Inflammatory macrophage treated with lipopolysaccharide for 4 hours (primary cell): ENCODE measurements around the gene NXN.
A peak's percentile ranks its signal among the peaks of the same experiment; 100 is the strongest.
"Not testable (repeated sequence)": the region's sequence is repeated elsewhere in the genome, so short reads cannot be mapped to it uniquely, and the experiment has no call there.

Source experiments
- DNase-seq: peaks from one replicate; pipeline ENCODE4 v3.0.0-alpha.2; 2020

Gene NXN

DNA sequence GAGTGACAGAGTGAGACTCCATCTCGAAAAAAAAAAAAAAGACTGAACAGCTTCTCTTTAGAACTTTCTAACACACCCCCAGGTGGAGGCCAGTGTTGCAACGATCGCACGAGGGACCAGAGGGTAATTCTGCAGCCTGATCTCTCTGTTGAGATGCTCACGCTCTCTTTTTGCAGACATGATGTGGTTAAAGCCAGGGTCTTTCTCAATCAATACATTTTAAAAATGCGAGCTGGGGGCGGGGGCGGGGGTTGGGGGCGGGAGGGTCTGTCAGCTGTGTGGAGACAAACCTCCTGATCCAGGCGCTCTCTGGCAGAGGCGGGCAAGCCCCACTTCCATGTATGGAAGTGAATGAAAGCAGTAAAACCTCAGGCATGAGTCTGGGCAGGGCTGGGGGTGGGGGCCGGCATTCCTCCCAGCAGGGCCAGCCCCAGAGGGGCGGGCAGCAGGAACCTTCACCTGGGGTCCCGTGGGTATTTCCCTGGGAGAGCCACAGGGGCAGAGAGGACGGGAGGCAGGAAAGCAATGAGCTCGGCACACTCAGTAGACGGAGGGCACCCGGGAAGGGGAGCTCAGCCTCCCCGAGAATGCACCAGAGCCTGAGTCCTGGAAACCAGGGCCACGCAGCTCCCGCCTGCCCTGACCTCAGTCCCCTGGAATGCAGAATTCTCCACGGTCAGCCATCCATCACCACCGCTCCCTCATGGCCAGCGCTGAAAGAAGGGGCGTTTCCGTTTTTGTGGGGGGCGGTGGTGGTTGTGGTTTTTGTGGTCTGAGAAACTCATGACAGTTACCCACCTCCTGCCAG is 28.0 kb downstream of the NXN start:
- no peak for DNase-seq

DNA sequence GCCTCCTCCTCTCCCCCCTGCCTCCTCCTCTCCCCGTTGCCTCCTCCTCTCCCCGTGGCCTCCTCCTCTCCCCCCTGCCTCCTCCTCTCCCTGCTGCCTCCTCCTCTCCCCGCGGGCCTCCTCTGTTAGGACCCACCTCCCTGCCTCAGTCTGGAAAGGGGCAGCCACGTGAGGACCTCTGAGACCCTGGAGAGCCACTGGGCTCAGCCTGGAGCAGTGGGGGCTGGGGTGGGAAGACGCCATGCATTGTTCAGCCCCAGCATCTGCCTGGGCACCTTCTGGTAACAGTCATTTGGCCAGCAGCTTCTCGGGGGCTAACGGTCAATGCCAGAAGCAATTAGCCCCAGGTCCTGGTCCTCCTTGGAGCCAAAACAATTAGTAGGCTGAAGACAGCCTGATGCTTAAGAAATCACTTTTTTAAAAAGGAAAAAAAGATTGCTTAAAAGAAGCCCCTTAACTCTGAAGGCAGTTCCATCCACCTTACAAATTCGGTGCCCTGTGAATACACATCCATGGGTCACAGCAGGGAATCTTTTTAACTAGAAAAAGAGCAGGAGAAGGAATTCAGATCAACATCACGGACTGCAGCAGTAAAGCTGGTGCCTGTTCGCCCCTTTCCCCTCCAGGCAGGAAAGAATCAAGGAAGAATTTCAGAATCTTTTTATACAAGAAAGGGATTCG is 29.8 kb downstream of the NXN start:
- no peak for DNase-seq

DNA sequence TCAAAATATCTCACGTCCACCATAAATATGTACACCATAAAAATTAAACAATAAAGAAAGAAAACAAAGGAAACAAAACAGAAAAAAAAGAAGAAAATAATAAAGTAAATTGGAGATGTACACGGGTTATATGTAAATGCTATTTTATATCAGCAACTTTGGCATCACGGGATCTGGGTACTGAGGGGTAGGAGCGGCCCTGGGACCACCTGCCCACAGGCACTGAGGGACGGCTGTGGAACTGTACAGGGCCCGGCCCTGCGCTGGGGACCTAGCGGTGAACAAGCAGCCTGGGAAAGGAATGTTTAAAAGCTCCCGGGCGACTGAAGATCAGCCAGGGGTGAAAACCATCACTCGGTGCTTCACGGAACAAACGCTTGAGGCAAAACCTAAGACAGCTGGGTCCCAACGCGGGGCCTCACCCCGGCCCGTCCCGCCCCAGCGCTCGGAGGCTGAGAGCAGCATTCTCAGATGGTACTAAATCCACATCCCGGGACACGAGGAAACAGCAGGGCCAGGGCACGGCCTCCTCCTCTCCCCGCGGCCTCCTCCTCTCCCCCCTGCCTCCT is 31.2 kb downstream of the NXN start:
- DNase-seq, result no peak

DNA sequence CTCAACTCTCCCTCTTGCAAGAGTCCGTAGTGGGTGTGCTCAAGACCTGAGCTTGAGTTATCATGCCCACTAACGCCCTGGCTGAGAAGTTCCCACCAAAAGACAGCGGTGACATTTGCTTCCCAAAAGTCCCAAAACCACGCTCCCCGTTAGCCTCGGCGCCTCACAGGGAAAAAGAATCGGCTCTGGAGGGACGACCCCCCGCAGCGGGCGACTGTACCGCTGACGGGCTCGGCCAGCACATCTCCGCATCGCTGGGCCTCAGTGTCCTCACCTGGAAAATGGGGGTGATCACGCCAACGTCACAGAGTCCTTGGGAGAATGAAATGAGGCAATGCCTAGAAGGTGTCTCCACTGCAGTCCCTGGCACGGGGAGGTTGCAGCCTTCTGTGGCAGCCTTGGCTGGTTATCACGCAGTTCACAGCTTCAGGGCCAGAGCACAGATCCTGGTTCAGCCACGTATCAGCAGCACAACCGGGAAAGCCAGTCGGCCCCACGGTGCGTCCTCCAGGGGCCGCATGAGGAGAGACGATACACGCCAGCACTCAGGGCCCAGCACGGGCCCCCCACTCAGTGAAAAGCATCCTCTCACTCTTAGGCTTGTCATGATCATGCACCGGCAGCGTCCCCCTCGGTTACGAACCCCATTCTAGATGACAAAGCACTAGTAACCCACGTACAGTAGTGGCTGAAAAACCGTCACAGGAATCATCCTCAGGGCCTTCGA is 32.9 kb downstream of the NXN start:
- DNase-seq, result no peak

DNA sequence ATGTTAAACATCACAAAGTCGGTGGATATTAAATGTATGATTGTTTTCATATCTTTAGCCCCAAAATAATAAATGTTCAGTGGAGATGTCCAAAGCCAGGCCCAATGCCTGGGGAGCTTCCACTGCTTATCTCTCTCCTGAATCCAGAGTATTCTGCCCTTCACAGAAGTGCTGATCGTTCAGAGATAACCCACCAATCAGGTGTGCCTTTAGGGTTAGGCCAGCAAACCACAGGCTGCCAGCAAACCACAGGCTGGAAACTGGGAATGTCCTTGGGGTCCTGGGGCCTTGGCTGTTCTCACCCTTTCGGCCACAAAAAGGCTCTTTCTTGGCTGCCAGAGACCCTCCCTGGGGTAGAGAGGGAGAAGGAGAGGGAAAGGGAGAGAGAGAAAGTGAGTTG is 33.9 kb downstream of the NXN start:
- no peak for DNase-seq

DNA sequence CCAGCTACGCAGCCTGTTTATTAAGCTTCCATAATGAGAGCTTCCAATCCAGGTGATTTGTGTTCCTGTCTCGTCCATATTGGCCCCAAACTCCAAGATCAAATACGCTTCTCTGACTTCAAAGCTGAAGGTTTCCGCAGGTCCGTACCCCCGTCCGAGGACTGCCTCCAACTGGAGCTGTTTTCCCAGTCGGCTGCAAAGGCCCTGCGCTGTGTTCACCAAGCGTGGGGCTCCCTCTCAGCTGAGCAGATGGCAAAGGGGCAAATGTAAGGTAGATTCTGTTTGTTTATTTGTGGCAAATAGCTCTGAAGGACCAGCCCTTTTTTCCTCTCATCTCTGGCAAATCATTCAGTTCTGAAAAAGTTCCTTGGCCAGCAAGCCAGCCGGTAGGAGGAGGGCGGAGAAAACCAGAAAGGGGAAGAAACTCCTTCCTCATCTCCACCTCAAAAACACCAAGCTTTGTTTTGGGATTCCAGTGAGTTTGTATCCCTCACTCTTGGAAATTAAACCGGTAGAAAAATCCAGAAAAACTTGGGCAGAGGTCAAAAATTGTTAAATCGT is 35.2 kb downstream of the NXN start:
- DNase-seq, result peak; percentile 12

DNA sequence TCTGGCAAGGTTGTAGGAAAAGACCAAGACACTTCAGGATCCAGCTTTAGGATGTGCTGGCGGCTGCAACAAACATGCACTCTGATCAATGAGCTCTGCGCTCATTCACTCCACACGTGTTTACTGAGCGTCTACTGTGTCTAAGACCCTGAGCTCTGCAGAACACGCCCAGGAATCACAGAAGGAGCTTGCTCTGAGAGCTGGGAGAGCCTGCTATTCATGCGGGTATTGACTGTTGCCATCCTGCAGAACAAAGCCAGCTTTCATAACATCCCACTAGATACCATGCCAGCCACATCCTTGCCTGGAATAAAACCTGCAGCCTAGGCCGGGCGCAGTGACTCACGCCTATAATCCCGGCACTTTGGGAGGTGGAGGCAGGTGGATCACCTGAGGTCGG is 44.1 kb downstream of the NXN start:
- DNase-seq, result no peak

DNA sequence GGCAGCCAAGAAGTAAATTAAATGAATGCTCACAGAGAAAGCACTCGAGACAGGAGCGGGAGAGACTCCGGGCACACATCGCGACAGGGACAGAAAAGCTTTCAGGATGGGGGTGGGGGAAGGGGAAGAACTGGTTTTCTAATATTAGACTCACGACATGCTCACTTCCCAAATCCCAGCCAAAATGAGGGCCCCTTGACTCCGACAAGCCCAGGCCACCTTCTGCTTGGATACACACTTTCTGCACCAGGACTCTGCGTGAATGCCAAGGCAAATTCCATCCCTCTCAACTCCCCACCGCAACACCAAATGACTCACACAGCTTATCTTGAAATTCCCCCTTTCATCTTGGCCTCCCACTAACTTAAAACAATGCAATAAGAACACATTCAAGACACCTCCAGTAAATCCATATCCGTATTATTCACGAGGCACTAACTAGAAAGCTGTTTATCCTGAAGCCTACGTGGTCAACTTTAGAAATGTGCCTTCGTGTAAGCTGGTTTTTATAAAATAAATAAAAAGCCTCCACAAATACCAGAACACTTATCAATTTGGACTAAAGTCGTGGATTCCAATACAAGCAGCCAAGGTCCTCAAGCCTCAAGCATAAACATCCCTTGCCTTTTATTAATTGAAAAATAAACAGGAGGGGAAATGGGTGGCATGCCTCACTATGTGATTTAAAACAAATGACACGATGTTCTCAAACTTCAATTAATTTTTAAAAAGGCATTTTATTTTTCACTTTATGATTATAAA is 46.1 kb downstream of the NXN start:
- DNase-seq, result no peak

DNA sequence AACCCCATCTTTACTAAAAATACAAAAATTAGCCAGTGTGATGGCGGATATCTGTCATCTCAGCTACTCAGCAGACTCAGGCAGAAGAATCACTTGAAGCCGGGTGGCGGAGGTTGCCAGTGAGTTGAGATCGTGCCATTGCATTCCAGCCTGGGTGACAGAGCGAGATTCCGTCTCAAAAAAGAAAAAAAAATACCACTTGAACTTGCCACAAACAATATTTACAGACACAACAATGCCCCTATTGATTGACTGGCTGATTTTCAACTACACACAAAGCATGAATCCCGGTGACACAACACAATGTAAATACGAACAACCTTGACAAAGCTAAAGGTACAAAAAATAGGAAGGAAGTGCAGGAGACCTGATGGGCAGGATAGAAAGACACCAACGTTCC is 49.3 kb downstream of the NXN start:
- DNase-seq, result no peak

DNA sequence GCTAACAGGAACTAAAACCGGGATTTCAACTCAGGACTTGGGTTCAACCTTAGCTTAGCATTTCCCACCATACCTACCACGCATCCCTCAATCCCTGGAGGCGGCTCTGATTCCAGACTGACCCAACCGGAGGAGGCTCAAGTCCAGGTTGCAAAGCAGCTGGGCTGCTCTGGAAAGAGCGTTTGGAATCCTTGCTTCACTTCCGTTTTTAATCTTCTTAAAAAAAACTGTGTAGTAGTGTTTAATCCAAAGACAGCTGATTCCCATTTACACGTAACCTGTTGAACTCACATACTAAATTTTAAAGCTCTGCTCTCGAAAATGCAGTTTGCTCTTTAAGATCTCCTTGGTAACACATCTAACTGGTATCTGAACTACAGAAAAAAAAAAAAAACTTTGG is 50.0 kb downstream of the NXN start:
- DNase-seq, result no peak

DNA sequence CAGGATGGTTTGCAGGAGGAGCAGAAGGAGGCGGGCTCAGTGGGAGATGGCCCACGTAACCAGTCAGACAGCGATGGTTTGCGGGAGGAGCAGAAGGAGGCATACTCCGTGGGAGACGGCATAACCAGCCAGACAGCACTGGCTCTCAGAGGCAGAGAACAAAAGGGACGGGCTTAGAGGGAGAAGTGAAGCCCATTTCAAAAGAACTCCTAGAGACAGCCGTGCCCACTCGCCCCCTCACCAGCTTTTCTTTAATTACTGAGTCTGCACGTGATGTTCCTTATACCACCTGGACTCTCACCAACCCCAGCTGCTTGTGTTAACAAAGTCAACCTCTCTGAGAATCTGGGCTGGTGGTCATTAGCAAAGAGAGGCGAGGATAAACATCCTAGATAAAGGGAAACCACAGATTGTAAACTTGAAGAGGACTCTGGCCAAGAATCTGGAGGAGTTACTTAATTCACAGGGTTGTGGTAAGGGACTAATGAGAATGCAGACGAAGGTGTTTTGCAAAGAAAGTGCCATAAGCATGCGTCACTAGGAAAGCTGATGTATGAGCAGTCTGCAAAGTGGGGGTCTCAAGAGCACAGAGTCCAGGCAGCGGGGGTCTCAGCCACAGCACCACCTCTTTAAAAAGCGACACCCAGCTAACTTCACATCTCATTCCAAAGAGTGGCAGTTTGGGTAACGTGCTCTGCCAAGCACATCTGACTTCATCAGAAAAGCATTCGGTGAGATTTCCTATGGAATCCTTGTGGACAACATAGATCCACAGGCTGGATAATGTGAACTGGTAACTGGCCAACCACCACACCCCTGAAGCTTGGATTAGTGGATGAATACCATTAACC is 51.7 kb downstream of the NXN start:
- DNase-seq, result no peak

DNA sequence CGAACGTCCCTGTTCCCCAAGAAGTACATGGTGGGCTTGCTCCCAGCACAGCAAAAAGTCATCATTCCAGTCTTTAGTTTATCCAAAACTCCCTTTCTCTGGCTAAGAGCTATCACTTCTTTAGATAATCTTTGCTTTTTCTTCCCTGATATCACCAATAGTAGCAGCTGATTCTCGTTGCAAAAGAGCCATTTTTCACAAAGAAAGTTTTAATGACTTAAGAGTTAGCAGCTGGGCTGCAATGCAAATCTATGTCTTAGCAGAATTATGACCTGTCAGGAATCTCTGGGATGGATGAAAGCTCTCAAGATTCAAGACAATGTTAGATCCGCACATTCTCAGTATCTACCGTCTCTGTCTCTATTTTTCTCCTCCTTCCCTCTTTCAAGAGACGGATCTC is 53.8 kb downstream of the NXN start:
- no peak for DNase-seq

DNA sequence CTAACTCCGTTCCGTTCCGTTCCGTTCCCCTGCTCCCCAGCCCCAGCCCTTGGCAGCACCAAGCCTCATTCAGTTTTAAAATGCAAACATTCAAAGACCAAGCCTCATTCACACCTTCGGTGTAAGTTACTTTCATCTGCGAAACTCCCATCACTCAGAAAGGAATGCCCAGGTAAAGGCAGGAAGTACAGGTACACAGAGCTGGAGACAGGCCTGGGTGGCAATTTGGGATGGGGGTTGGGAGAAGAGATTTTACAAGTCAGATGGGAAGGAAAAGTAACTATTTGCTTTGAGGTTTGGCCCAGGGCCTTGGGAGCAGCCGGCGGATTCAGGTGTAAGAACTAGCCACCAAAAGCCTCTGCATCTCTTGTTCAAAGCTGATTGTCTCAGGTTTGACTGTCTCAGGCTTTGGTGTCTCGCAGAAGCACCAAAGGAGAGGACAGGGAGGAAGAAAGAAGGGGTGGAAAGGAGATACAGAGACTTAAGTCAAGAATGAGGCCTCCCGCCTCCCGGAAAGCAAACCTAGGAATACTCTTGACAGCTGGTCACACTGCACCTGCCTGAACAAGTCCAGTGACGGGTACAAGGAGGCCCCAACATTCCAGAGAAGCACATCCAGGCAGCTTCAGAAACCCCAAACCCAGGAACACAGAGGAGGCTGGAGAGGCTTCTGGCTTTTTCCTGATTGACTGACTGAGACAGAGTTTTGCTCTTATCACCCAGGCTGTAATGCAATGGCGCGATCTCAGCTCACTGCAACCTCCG is 54.7 kb downstream of the NXN start:
- DNase-seq, result no peak

DNA sequence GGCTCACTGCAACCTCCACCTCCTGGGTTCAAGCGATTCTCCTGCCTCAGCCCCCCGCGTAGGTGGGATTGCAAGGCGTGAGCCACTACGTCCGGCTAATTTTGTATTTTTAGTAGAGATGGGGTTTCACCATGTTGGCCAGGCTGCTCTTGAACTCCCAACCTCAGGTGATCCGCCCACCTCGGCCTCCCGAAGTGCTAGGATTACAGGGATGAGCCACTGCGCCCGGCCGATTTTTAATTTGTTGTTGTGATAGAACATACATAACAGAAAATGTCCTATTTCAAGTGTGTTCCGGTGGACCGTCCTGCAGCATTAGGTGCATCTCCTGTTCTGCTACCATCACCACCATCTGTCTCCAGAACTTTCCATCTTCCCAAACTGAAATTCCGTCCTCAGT is 55.3 kb downstream of the NXN start:
- DNase-seq, result not testable (repeated sequence)

DNA sequence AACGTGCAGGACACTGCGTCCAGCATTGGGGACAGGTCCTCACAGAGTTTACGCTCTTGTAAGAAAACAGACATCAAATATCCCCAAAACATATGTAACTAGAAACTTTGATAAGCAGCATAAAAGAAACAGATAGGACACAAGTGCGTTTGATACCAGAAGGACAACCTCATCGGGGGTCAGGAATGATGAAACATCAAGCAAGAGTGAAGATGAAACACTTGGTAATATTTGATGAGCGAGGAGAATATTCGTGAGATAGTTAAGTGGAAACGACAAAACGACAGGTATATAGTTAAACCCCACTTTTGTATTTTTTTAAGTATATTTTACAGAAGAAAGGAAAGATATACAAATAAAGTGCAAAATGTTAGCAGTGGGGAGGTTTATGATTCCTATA is 55.9 kb downstream of the NXN start:
- no peak for DNase-seq

DNA sequence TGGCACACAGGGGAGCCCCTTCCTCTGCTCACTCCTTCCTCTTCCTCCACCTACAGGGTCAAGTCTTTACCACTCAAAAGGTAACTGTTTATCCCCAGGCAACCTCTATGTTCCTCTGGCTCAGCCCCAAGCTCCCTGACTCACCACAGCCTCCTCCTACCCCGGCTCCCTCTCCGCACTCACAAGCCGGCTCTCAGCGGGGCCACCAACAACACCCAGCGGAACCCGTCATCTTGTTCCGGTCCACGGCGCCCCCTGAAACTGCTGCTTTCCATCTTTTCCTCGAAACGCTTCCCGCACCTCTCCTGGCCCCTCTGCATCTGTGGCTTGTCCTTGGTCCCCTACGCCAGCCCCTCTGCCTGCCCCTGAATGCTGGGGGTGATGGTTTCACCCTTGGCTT is 58.4 kb downstream of the NXN start:
- no peak for DNase-seq

DNA sequence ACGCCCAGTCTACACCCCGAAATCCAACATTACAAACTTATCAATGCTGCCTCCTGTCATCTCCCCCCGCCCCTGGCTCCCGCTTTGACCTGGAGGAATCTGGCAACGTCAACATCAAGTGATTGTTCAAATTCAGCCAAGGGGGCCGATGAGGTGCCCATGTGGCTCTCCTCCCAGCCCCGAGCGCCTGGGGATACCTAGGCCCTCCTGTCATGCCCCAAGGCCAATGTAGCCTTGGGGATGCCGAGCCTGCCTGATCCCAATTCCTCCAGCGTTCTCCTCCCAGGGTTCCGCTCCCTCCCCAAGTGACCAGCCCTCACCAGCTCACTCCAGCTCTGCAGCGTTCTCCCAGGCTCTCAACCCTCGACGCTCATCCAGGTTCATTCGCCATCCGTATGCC is 59.4 kb downstream of the NXN start:
- DNase-seq, result no peak

DNA sequence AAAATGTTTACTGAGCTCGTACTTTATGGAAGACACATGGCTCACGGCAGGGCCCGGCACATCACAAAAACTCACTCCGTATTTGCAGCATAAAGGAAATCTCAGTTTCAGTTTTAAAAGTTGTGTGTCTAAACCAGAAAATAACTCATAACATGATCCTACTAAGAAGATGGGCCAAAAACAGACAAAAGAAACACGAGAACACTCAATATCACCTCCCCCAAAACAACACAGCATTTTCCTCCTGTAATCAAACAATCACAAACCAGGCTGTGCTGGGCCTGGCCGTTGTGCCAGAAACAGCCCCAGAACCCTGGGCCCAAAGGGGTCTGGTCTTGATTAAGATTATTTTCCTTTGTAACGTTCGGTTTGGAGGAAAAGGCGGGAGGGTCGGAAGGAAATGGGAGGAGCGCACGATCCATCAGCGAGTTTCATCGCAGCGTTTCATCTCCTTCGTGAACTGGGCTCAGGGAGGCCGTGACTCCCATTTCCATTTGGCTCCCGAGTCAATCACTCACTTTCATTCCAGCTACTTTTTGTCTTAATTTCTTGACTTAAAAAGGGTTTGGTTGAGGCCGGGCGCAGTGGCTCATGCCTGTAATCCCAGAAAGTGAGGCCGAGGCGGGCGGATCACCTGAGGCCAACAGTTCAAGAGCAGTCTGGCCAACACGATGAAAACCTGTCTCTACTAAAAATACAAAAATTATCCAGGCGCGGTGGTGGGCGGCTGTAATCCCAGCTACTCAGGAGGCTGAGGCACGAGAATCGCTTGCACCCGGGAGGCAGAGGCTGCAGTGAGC is 61.4 kb downstream of the NXN start:
- no peak for DNase-seq

DNA sequence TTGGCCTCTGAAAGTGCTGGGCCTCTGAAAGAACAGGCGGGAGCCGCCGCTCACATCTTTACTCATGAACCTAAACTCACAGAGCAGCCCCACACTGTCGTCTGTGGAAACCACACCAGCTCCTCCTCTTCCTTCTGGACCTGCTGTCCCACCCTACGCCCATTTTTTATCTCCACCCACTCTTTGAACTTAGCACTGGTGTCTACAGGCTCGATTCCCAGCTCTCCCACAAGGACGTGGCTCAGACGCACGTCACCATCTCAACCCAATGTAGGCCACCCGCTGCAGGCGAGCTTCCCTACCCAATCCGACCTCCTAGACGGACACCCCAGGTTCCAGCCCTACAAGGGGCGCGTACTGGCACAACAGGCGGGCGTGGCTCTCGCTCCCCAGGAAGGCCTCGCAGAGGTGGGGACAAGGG is 62.2 kb downstream of the NXN start:
- no peak for DNase-seq

DNA sequence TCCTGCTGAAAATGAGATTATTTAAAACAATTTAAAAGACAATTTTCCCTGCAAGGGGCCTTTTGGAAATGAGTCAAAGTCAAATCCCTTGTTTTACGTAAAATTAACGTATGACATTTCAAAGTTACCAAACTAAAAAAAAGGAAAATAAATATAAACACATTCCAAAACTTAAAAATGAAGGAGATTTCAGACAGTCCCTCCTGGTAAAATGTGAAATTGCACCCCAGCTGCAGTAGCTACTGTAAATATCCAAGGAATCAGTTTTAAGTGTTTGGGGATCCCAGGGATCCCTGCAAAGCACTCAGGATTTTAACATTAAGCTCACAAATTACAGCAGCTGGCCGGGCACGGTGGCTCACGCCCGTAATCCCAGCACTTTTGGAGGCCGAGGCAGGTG is 63.3 kb downstream of the NXN start:
- no peak for DNase-seq
